HepG2 (cell line): ENCODE data around the gene ITIH2. TPM values are rescaled to one million over a fixed set of nuclear protein-coding genes. Genes with fewer than 3 reads are reported as not detected.
A peak's percentile ranks its signal among the peaks of the same experiment; 100 is the strongest.

Experiments used
- ARID3A ChIP-seq: IDR thresholded peaks from 2 replicates; pipeline ENCODE4 v1.6.1; 2012; ENCODE audit warnings: low read depth, low read length, improper control_type of control experiment
- ERF ChIP-seq: IDR thresholded peaks from 2 replicates; pipeline ENCODE4 v1.6.1; 2018; ENCODE audit warnings: missing biosample characterization, missing genetic modification reagents
- FOXO4 ChIP-seq: sonication (generic); formaldehyde crosslinking; conservative IDR thresholded peaks from 2 replicates; pipeline ENCODE4 v1.8.1; 2023; ENCODE audit warnings: missing genetic modification reagents
- GABPB1 ChIP-seq: IDR thresholded peaks from 2 replicates; pipeline ENCODE4 v1.6.1; 2016; ENCODE audit warnings: mild to moderate bottlenecking, missing genetic modification reagents, moderate library complexity, missing compliant biosample characterization
- HES4 ChIP-seq: sonication (generic); formaldehyde crosslinking; IDR thresholded peaks from 2 replicates; pipeline ENCODE4 v1.9.0; 2021; ENCODE audit warnings: mild to moderate bottlenecking, missing genetic modification reagents, borderline replicate concordance
- HNF4G ChIP-seq, 2 experiments: sonication (generic) in 1 of 2; formaldehyde crosslinking in 1 of 2; IDR thresholded peaks; 2 replicates each; pipeline versions ENCODE4 v1.4.0 to v1.6.1; 2011 to 2020; ENCODE audit warnings: borderline replicate concordance in 2 of 2, low read depth in 2 of 2, mild to moderate bottlenecking in 2 of 2, low read length in 1 of 2, missing genetic modification reagents in 1 of 2, moderate library complexity in 1 of 2
- HOXD1 ChIP-seq: sonication (generic); formaldehyde crosslinking; IDR thresholded peaks from 2 replicates; pipeline ENCODE4 v1.5.0; 2020; ENCODE audit warnings: missing genetic modification reagents
- MTA1 ChIP-seq: sonication (generic); formaldehyde crosslinking; IDR thresholded peaks from 2 replicates; pipeline ENCODE4 v1.4.0; 2020; ENCODE audit warnings: missing genetic modification reagents, mild to moderate bottlenecking, borderline replicate concordance
- NFATC3 ChIP-seq: sonication (generic); formaldehyde crosslinking; IDR thresholded peaks from 2 replicates; pipeline ENCODE4 v1.5.1; 2020; ENCODE audit warnings: mild to moderate bottlenecking, missing genetic modification reagents
- NR3C1 ChIP-seq: sonication (generic); formaldehyde crosslinking; IDR thresholded peaks from 2 replicates; pipeline ENCODE4 v1.4.0; 2020; ENCODE audit warnings: missing genetic modification reagents
- PAX8 ChIP-seq: sonication (generic); formaldehyde crosslinking; IDR thresholded peaks from 2 replicates; pipeline ENCODE4 v1.8.0; 2022; ENCODE audit warnings: mild to moderate bottlenecking, missing genetic modification reagents, borderline replicate concordance
- SMYD3 ChIP-seq: sonication (generic); formaldehyde crosslinking; IDR thresholded peaks from 2 replicates; pipeline ENCODE4 v1.8.1; 2023; ENCODE audit warnings: mild to moderate bottlenecking, missing genetic modification reagents
- SP4 ChIP-seq: sonication (generic); formaldehyde crosslinking; IDR thresholded peaks from 2 replicates; pipeline ENCODE4 v1.8.1; 2023; ENCODE audit warnings: mild to moderate bottlenecking, missing genetic modification reagents
- TBX2 ChIP-seq: sonication (generic); formaldehyde crosslinking; IDR thresholded peaks from 2 replicates; pipeline ENCODE4 v1.5.0; 2020; ENCODE audit warnings: missing genetic modification reagents, mild to moderate bottlenecking, borderline replicate concordance
- TFE3 ChIP-seq: IDR thresholded peaks from 2 replicates; pipeline ENCODE4 v1.6.1; 2016
- THAP11 ChIP-seq: IDR thresholded peaks from 2 replicates; pipeline ENCODE4 v1.6.1; 2016; ENCODE audit warnings: missing biosample characterization, missing genetic modification reagents
- ZBTB38 ChIP-seq: sonication (generic); formaldehyde crosslinking; IDR thresholded peaks from 2 replicates; pipeline ENCODE4 v1.5.1; 2020; ENCODE audit warnings: mild to moderate bottlenecking, missing genetic modification reagents
- ZFP1 ChIP-seq: IDR thresholded peaks from 2 replicates; pipeline ENCODE4 v1.6.1; 2016
- ZFP36L2 ChIP-seq: sonication (generic); formaldehyde crosslinking; IDR thresholded peaks from 2 replicates; pipeline ENCODE4 v1.4.0; 2020; ENCODE audit warnings: missing genetic modification reagents
- ZNF224 ChIP-seq: sonication (generic); formaldehyde crosslinking; IDR thresholded peaks from 2 replicates; pipeline ENCODE4 v1.5.0; 2020; ENCODE audit warnings: mild to moderate bottlenecking, missing genetic modification reagents
- ZNF264 ChIP-seq: sonication (generic); formaldehyde crosslinking; IDR thresholded peaks from 2 replicates; pipeline ENCODE4 v1.4.0; 2020; ENCODE audit warnings: missing genetic modification reagents
- ZNF367 ChIP-seq: sonication (generic); formaldehyde crosslinking; IDR thresholded peaks from 2 replicates; pipeline ENCODE4 v1.4.0; 2020; ENCODE audit warnings: missing genetic modification reagents, borderline replicate concordance
- ZNF563 ChIP-seq: sonication (generic); formaldehyde crosslinking; IDR thresholded peaks from 2 replicates; pipeline ENCODE4 v1.8.0; 2022; ENCODE audit warnings: mild to moderate bottlenecking, moderate library complexity, missing genetic modification reagents
- ZNF629 ChIP-seq: sonication (generic); formaldehyde crosslinking; conservative IDR thresholded peaks from 2 replicates; pipeline ENCODE4 v1.5.0; 2020; ENCODE audit warnings: missing genetic modification reagents
- ZNF709 ChIP-seq: sonication (generic); formaldehyde crosslinking; IDR thresholded peaks from 2 replicates; pipeline ENCODE4 v1.5.0; 2020; ENCODE audit warnings: mild to moderate bottlenecking, missing genetic modification reagents
- polyA plus RNA-seq, 8 experiments: library from polyadenylated mRNA; depleted of rRNA in 3 of 8; stranded (reverse) in 7 of 8; unstranded in 1 of 8; fragments of >200 nt; fragmentation: Illumina TruSeq in 4 of 8; extraction: Trizol in 4 of 8; gene quantifications; 2 replicates each; pipeline versions ENCODE4 v1.2.1 to v1.2.3, GENCODE V29; 2011 to 2016; ENCODE audit warnings: low read depth in 4 of 8, missing spikeins in 1 of 8, mixed read lengths in 1 of 8; ENCODE audit not compliant: insufficient read depth in 1 of 8
- total RNA-seq, 5 experiments: library from RNA; depleted of rRNA; stranded (reverse); fragments of >200 nt; fragmentation: Illumina TruSeq; extraction: Trizol; gene quantifications; 2 replicates each; pipeline ENCODE4 v1.2.3, GENCODE V29; 2016; ENCODE audit warnings: low read depth in 1 of 5

ITIH2 gene
- total and polyA plus RNA-seq, 2 of the 13 experiments (the other 11 are each of a cell fraction or from before 2014, with no cell fraction given), result 1,197 to 1,427 TPM

- TF ChIP-seq ZNF563 (CRISPR knock-in tag) (no peak), HNF4G (IDR thresholded peaks at IDR 0.05; ENCODE audit: borderline replicate concordance, low read depth, low read length) (no peak), HNF4G (CRISPR knock-in tag; IDR thresholded peaks at IDR 0.05; ENCODE audit: borderline replicate concordance, low read depth) (no peak), NFATC3 (CRISPR knock-in tag) (peak; percentile 66; the same call in 1 of the 2 replicates), ZFP1 (CRISPR knock-in tag) (no peak; the same call in 1 of the 2 replicates), ERF (CRISPR knock-in tag) (0 out of 2 replicates have a peak, but pooled peaks have one; percentile 13), ZFP36L2 (CRISPR knock-in tag) (peak; percentile 74; the same call in 1 of the 2 replicates), FOXO4 (CRISPR knock-in tag) (no peak), HOXD1 (CRISPR knock-in tag) (no peak), THAP11 (CRISPR knock-in tag) (peak; percentile 88), TBX2 (CRISPR knock-in tag) (peak; percentile 55; the same call in 1 of the 2 replicates), ZNF367 (CRISPR knock-in tag) (no peak), ZBTB38 (CRISPR knock-in tag) (0 out of 2 replicates have a peak, but pooled peaks have one; percentile 50), NR3C1 (CRISPR knock-in tag) (no peak), ZNF264 (CRISPR knock-in tag) (no peak), SP4 (CRISPR knock-in tag) (peak; percentile 75), MTA1 (CRISPR knock-in tag) (no peak; the same call in 1 of the 2 replicates), ZNF709 (CRISPR knock-in tag) (peak; percentile 75; the same call in 1 of the 2 replicates), GABPB1 (peak; percentile 96), ZNF224 (CRISPR knock-in tag) (peak; percentile 84; the same call in 1 of the 2 replicates), HES4 (peak; percentile 59; the same call in 1 of the 2 replicates), PAX8 (no peak), SMYD3 (0 out of 2 replicates have a peak, but pooled peaks have one; percentile 25), ZNF629 (no peak), ARID3A (no peak), TFE3 (CRISPR knock-in tag) (no peak)
Observed at GRCh38 chr10:7787857-7788638, 84.9 kb downstream of the ITIH2 start, which contains the start of the genes ATP5F1C and KIN (continued).
